A549 treated with RU486 at 1 μM for 4 hours (cell line): ENCODE measurements around the gene ZNF880. TPM values are rescaled to one million over a fixed set of nuclear protein-coding genes. Genes with fewer than 3 reads are reported as not detected.

ENCODE experiments used
- total RNA-seq: library from RNA; stranded (reverse); fragments of 200-300 nt; extraction: Qiagen RNA extraction; gene quantifications from 5 replicates; pipeline ENCODE4 v1.2.3, GENCODE V29; 2022; ENCODE audit warnings: low read depth

Gene ZNF880
- 0.74 to 1.3 TPM (median 1.1 TPM) in 5 replicates for total RNA-seq

GRCh38 chr19:52369559-52370340, at the start of gene ZNF880:
Gene ZNF880 (plus strand): TSS chr19:52369923. CDS start chr19:52369966, 43 bp downstream.

GRCh38 chr19:52336117-52336790, 33.5 kb upstream of the ZNF880 start, which contains the start of gene ZNF610:
Gene ZNF610 (plus strand): TSS chr19:52336243. CDS start chr19:52349173, 12,930 bp downstream.

GRCh38 chr19:52397310-52398080, 27.8 kb downstream of the ZNF880 start, which contains the start of gene ZNF528:
Gene ZNF528 (plus strand): TSS chr19:52397849. CDS start chr19:52402014, 4,165 bp downstream.

GRCh38 chr19:52428937-52429336, 59.2 kb downstream of the ZNF880 start, which contains the start of gene ZNF534:
Gene ZNF534 (plus strand): TSS chr19:52429148. CDS start chr19:52431475, 2,327 bp downstream.

Other genes starting within 250 kb of the ZNF880 start
- 0.45 to 1.2 TPM (median 0.82 TPM) in 5 replicates for gene ZNF616, start 230.0 kb upstream of the ZNF880 start, total RNA-seq
- gene ZNF836, start 198.3 kb upstream of the ZNF880 start, total RNA-seq, result 0.26 to 1.1 TPM (median 0.93 TPM) in 5 replicates
- 184 to 327 TPM (median 302 TPM) in 5 replicates for gene PPP2R1A, start 179.9 kb upstream of the ZNF880 start, total RNA-seq
- gene ZNF766, start 100.3 kb upstream of the ZNF880 start, total RNA-seq, result 5.3 to 13.6 TPM (median 9.6 TPM) in 5 replicates
- gene ZNF480, start 72.8 kb upstream of the ZNF880 start, total RNA-seq, result 6.8 to 20.4 TPM (median 16.3 TPM) in 5 replicates
- 0.06 TPM in 1 of 5 replicates, not detected in the others for gene ZNF610, start 33.7 kb upstream of the ZNF880 start, total RNA-seq
- 0.10 TPM in 1 of 5 replicates, not detected in the others for gene ZNF528, start 27.9 kb downstream of the ZNF880 start, total RNA-seq
- gene ZNF534, start 59.2 kb downstream of the ZNF880 start, total RNA-seq, result not detected in 5 replicates
- gene ZNF578, start 83.6 kb downstream of the ZNF880 start, total RNA-seq, result not detected in 5 replicates
- gene ZNF808, start 157.7 kb downstream of the ZNF880 start, total RNA-seq, result 0.03 to 0.13 TPM (median 0.08 TPM) in 4 of 5 replicates, not detected in the other
- 0.09 to 0.30 TPM (median 0.11 TPM) in 5 replicates for gene ZNF701, start 200.4 kb downstream of the ZNF880 start, total RNA-seq